ENCODE data around the gene EML6. TPM values are rescaled to one million over a fixed set of nuclear protein-coding genes. Genes with fewer than 3 reads are reported as not detected.
A peak's percentile ranks its signal among the peaks of the same experiment; 100 is the strongest.

Gene EML6
- total and polyA plus RNA-seq, 10 of the 15 experiments (the other 5 are each of a cell fraction or from before 2014, with no cell fraction given), result 0.09 to 0.67 (median 0.21) TPM

GRCh38 chr2:54899576-54900200 is 176.2 kb downstream of the EML6 start:
- ChIA-PET SMC1A (ENCODE audit: uncharacterized antibody, unreplicated experiment) (interaction anchor here (0.6 to 5.0 kb wide), 34 partner anchors 10 to 416 kb away, joined by 3 to 102 read pairs (median 4); no protein-coding TSS in a partner anchor), RAD21 (ENCODE audit: unreplicated experiment) (interaction anchor here (0.7 to 8.0 kb wide), 40 partner anchors 8 to 793 kb away, joined by 3 to 194 read pairs (median 4); partner anchors contain the start of gene RTN4), CTCF (interaction anchor here (0.6 to 7.7 kb wide), 45 partner anchors 8 to 793 kb away, joined by 3 to 256 read pairs (median 4); no protein-coding TSS in a partner anchor), POLR2A (interaction anchor here (0.6 kb wide), 1 partner anchor 267 kb away, joined by 3 read pairs; no protein-coding TSS in a partner anchor)
- Histone ChIP-seq H3K4me3 (no peak overlapping the region), H3K36me3 (ENCODE audit: control insufficient read depth in 2 of 2, insufficient read depth in 2 of 2, low read length in 1 of 2) (no peaks in the 10 kb centered on the region), H3K79me2 (ENCODE audit: control insufficient read depth, insufficient read depth, low read length) (no peaks in the 10 kb centered on the region), H3K9ac (ENCODE audit: control insufficient read depth, insufficient read depth, low read length) (no peak overlapping the region), H3K27ac (ENCODE audit: control insufficient read depth, insufficient read depth) (no peak overlapping the region), H3K4me2 (ENCODE audit: control insufficient read depth, insufficient read depth) (no peak overlapping the region), H3K9me3 (replicated peaks; ENCODE audit: control insufficient read depth, insufficient read depth, low read length) (no peaks in the 10 kb centered on the region), H4K20me1 (ENCODE audit: control insufficient read depth, insufficient read depth) (no peaks in the 10 kb centered on the region), H2AFZ (ENCODE audit: control insufficient read depth, low read depth, low read length) (no peak overlapping the region), H3K27me3 (replicated peaks in 1 of 2; ENCODE audit: control insufficient read depth in 2 of 2, insufficient read depth in 2 of 2, low read length in 1 of 2) (no peaks in the 10 kb centered on the region), H3K4me1 (ENCODE audit: control insufficient read depth, insufficient read depth, low read length) (no peaks in the 10 kb centered on the region)
- WGBS (ENCODE audit: insufficient coverage, insufficient replicate concordance, low lambda C conversion rate, missing lambda C conversion rate), result 45% methylated on average over 5 of the region's 5 CpGs
- intact Hi-C loops (cut with micrococcal nuclease; ENCODE audit: unreplicated experiment) (loop anchor here (2.0 kb wide), 2 partner anchors 115 to 269 kb away; no protein-coding TSS in a partner anchor), in situ Hi-C loops (cut with MboI) (loop anchor here (5.0 kb wide), 1 partner anchor 268 kb away; no protein-coding TSS in a partner anchor)
- BruUV-seq (replicated peaks), result no TSS peak
- FAIRE-seq, result no peak
- DNase-seq (ENCODE audit: low read depth, low spot score), result peak; percentile 4
- ATAC-seq, result peak; percentile 68
- no peak for TF ChIP-seq MEF2A (IDR thresholded peaks at IDR 0.05; ENCODE audit: insufficient read depth, low read depth, low read length)
- no peak for TF ChIP-seq HDAC6 (IDR thresholded peaks at IDR 0.05; ENCODE audit: unreplicated experiment)
- TF ChIP-seq RELA (IDR thresholded peaks at IDR 0.05; ENCODE audit: borderline replicate concordance, partially characterized antibody), result no peak
- TF ChIP-seq RAD21 (IDR thresholded peaks at IDR 0.05; ENCODE audit: insufficient read depth, low read depth, low read length), result peak; percentile 92
- TF ChIP-seq ZNF217 (IDR thresholded peaks at IDR 0.05), result no peak
- 0 out of 2 replicates have a peak, but pooled peaks have one; percentile 25 for TF ChIP-seq MXI1 (IDR thresholded peaks at IDR 0.05; ENCODE audit: low read depth, low read length)
- peak; percentile 86 for TF ChIP-seq SMC3 (IDR thresholded peaks at IDR 0.05; ENCODE audit: borderline replicate concordance, low read length)
- TF ChIP-seq BMI1 (IDR thresholded peaks at IDR 0.05; ENCODE audit: borderline replicate concordance), result no peak
- TF ChIP-seq POLR2AphosphoS5 (IDR thresholded peaks at IDR 0.05; ENCODE audit: low read length), result no peak
- no peak for TF ChIP-seq CUX1 (IDR thresholded peaks at IDR 0.05; ENCODE audit: insufficient replicate concordance, low read depth, low read length)
- TF ChIP-seq, protein P1, sequence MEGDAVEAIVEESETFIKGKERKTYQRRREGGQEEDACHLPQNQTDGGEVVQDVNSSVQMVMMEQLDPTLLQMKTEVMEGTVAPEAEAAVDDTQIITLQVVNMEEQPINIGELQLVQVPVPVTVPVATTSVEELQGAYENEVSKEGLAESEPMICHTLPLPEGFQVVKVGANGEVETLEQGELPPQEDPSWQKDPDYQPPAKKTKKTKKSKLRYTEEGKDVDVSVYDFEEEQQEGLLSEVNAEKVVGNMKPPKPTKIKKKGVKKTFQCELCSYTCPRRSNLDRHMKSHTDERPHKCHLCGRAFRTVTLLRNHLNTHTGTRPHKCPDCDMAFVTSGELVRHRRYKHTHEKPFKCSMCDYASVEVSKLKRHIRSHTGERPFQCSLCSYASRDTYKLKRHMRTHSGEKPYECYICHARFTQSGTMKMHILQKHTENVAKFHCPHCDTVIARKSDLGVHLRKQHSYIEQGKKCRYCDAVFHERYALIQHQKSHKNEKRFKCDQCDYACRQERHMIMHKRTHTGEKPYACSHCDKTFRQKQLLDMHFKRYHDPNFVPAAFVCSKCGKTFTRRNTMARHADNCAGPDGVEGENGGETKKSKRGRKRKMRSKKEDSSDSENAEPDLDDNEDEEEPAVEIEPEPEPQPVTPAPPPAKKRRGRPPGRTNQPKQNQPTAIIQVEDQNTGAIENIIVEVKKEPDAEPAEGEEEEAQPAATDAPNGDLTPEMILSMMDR (IDR thresholded peaks at IDR 0.05 in 2 of 3, conservative IDR thresholded peaks at IDR 0.05 in 1 of 3; ENCODE audit: control insufficient read depth in 2 of 3, extremely low read depth in 1 of 3, insufficient read depth in 1 of 3, low read depth in 3 of 3, low read length in 3 of 3), result peak; percentile 39 to 64 (median 55); a peak in 5 of 6 replicates
- no peak for TF ChIP-seq SMAD5 (IDR thresholded peaks at IDR 0.05; ENCODE audit: low read depth)

All from GM12878 (cell line).